Measurements from ENCODE around the gene IGHMBP2. TPM values are rescaled to one million over a fixed set of nuclear protein-coding genes. Genes with fewer than 3 reads are reported as not detected.

The IGHMBP2 gene
- total RNA-seq, 1 experiment from 2014 or later, result 48.7 TPM

DNA sequence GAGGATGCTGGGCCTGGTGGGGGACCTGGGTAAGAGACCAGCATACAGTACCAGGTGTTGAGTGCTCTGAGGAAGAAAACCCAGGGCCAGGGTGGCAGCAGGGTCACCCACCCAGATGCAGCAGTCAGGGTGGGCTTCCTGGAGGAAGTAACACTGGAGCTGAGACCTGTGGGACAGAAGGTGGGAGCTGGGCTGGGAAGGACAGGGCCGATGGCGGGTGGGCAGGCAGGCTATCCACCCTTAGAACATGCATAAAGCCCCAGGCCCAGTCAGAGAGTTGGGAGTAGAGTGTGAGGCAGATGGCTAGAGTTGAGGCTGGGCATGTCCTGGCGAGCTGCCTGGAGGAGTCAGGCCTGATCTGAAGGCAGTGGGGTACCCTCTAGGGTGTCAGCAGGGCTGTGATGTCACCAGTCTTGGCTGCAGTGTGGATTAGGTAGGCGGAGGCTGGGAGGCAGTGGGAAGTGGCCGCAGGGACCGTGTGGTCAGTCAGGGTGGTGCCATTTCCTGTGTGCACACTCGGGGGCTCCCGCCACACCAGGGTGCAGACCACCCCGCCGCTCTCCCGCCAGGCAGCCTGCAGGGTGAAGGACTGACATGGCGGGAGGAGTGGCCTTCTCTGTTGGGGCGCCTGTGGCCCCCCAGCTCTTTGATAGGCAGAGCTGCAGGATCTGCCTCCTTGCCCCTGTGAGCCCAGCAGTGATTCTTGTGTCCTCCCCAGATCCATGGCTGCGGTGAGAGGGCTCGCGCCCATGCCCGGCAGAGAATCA lies 35.3 kb downstream of the IGHMBP2 start:
- intact Hi-C loops (cut with micrococcal nuclease; ENCODE audit: unreplicated experiment), result no loop called here
- H3K4me1 ChIP-seq (ENCODE audit: insufficient read depth, low read length, poor library complexity, severe bottlenecking), result no peaks in the 10 kb centered on the region
- peaks cover 43% of the 10 kb centered on the region for H3K36me3 ChIP-seq (ENCODE audit: insufficient read depth, low read length, poor library complexity, severe bottlenecking)
- TF ChIP-seq EZH2 (IDR thresholded peaks at IDR 0.05; ENCODE audit: borderline replicate concordance, low read depth, low read length, poor library complexity, severe bottlenecking) (no peak), CTCF (conservative IDR thresholded peaks at IDR 0.05; ENCODE audit: low read depth, low read length) (no peak)
- no peak overlapping the region for H3K27ac ChIP-seq (ENCODE audit: low read depth, low read length, poor library complexity, severe bottlenecking)
- CTCF ChIA-PET, result interaction anchor here (0.5 kb wide), 1 partner anchor 218 kb away, joined by 3 read pairs; no protein-coding TSS in a partner anchor
- H3K4me3 ChIP-seq (ENCODE audit: low read depth, low read length, poor library complexity, severe bottlenecking), result no peak overlapping the region
- no peak for DNase-seq (ENCODE audit: low spot score)
- H3K9me3 ChIP-seq (ENCODE audit: low read depth, low read length, poor library complexity, severe bottlenecking), result no peaks in the 10 kb centered on the region
- POLR2A ChIA-PET (ENCODE audit: low non-redundant PET), result no interaction called here
- no peaks in the 10 kb centered on the region for H3K27me3 ChIP-seq (replicated peaks; ENCODE audit: insufficient read depth, low read depth, low read length, poor library complexity)
- BruUV-seq (replicated peaks), result no TSS peak

- ChIA-PET CTCF (interaction anchor here (0.5 kb wide), 1 partner anchor 217 kb away, joined by 3 read pairs; no protein-coding TSS in a partner anchor), POLR2A (ENCODE audit: low non-redundant PET) (no interaction called here)
- intact Hi-C loops (cut with micrococcal nuclease; ENCODE audit: unreplicated experiment), result no loop called here
- H3K36me3 ChIP-seq (ENCODE audit: insufficient read depth, low read length, poor library complexity, severe bottlenecking), result peaks cover 37% of the 10 kb centered on the region
- no peaks in the 10 kb centered on the region for H3K27me3 ChIP-seq (replicated peaks; ENCODE audit: insufficient read depth, low read depth, low read length, poor library complexity)
- no peaks in the 10 kb centered on the region for H3K9me3 ChIP-seq (ENCODE audit: low read depth, low read length, poor library complexity, severe bottlenecking)
- no peak overlapping the region for H3K27ac ChIP-seq (ENCODE audit: low read depth, low read length, poor library complexity, severe bottlenecking)
- TF ChIP-seq EZH2 (IDR thresholded peaks at IDR 0.05; ENCODE audit: borderline replicate concordance, low read depth, low read length, poor library complexity, severe bottlenecking) (no peak), CTCF (conservative IDR thresholded peaks at IDR 0.05; ENCODE audit: low read depth, low read length) (no peak)
- H3K4me1 ChIP-seq (ENCODE audit: insufficient read depth, low read length, poor library complexity, severe bottlenecking), result no peaks in the 10 kb centered on the region
- BruUV-seq (replicated peaks), result no TSS peak
- DNase-seq (ENCODE audit: low spot score), result peak; percentile 25
- no peak overlapping the region for H3K4me3 ChIP-seq (ENCODE audit: low read depth, low read length, poor library complexity, severe bottlenecking)
Observed at GRCh38 chr11:68939583-68940555, 36.2 kb downstream of the IGHMBP2 start.

DNA sequence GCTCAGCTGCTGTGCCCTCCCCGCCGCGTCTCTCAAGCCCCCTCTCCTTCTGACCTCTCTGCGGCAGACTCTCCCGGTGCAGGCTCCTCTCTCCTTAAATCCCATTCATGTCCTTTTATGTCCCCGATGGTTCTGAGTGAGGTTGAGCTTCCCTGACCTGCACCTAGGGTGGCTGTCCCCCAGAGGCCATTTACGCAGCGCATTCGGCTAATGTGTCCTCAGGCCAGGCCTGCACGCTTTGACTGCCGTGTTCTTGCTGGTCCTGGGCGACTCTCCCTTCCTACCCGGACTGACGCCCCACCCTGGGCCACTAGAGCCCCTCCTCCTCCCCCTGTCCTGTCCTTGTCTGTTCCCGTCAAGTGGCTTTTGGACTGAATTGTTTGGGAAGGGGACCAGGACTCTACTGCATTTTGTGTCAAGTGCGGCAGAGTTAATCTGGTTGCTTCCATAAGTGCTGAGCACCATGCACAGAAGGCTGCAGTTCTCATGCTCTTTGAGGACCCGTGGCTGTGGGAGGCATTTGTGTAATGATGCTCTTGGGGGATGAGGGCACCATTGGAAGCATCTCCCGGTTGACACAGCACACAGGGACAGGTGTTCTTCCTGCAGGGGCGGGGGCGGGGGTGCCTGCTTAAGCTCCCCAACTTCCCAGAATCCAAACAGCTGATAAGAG lies 37.1 kb downstream of the IGHMBP2 start:
- DNase-seq (ENCODE audit: low spot score), result no peak
- TF ChIP-seq CTCF (conservative IDR thresholded peaks at IDR 0.05; ENCODE audit: low read depth, low read length) (no peak), EZH2 (IDR thresholded peaks at IDR 0.05; ENCODE audit: borderline replicate concordance, low read depth, low read length, poor library complexity, severe bottlenecking) (no peak)
- H3K4me1 ChIP-seq (ENCODE audit: insufficient read depth, low read length, poor library complexity, severe bottlenecking), result no peaks in the 10 kb centered on the region
- H3K4me3 ChIP-seq (ENCODE audit: low read depth, low read length, poor library complexity, severe bottlenecking), result no peak overlapping the region
- intact Hi-C loops (cut with micrococcal nuclease; ENCODE audit: unreplicated experiment), result no loop called here
- H3K27me3 ChIP-seq (replicated peaks; ENCODE audit: insufficient read depth, low read depth, low read length, poor library complexity), result no peaks in the 10 kb centered on the region
- H3K9me3 ChIP-seq (ENCODE audit: low read depth, low read length, poor library complexity, severe bottlenecking), result no peaks in the 10 kb centered on the region
- CTCF ChIA-PET, result no interaction called here
- POLR2A ChIA-PET (ENCODE audit: low non-redundant PET), result no interaction called here
- H3K36me3 ChIP-seq (ENCODE audit: insufficient read depth, low read length, poor library complexity, severe bottlenecking), result peaks cover 31% of the 10 kb centered on the region
- BruUV-seq (replicated peaks), result no TSS peak
- no peak overlapping the region for H3K27ac ChIP-seq (ENCODE audit: low read depth, low read length, poor library complexity, severe bottlenecking)
